ENCODE results near the gene ABLIM2.

ABLIM2 gene

DNA sequence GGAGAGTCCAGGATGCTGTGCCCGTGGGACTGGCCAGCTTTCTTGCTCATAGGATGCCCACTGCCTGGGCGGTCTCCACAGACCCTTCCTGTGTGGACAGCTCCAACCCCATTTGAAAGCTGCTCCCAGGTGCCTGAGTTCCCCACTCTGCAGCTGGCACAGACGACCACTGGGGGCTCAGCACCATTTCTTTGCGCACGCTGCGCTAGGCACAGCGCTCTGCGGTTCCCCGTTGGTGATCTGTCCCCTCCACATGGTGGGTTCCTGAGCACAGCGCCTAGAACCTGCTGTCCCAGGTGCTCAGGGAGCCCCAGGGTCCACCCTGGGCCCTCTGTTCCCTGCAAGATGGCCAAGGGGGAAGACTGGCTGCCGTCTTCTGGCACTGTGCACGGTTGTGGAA lies 173.5 kb downstream of the ABLIM2 start:
- H3K36me3 Mint-ChIP-seq (ENCODE audit: low read depth), result no peaks in the 10 kb centered on the region
- no peak for DNase-seq
- H3K4me3 Mint-ChIP-seq, result no peak overlapping the region
- H3K9me3 Mint-ChIP-seq, result peaks cover 14% of the 10 kb centered on the region
- H3K27ac Mint-ChIP-seq, result no peak overlapping the region
- TF ChIP-seq, protein P1, sequence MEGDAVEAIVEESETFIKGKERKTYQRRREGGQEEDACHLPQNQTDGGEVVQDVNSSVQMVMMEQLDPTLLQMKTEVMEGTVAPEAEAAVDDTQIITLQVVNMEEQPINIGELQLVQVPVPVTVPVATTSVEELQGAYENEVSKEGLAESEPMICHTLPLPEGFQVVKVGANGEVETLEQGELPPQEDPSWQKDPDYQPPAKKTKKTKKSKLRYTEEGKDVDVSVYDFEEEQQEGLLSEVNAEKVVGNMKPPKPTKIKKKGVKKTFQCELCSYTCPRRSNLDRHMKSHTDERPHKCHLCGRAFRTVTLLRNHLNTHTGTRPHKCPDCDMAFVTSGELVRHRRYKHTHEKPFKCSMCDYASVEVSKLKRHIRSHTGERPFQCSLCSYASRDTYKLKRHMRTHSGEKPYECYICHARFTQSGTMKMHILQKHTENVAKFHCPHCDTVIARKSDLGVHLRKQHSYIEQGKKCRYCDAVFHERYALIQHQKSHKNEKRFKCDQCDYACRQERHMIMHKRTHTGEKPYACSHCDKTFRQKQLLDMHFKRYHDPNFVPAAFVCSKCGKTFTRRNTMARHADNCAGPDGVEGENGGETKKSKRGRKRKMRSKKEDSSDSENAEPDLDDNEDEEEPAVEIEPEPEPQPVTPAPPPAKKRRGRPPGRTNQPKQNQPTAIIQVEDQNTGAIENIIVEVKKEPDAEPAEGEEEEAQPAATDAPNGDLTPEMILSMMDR (IDR thresholded peaks at IDR 0.05), result no peak
- peaks cover 16% of the 10 kb centered on the region for H3K27me3 Mint-ChIP-seq (ENCODE audit: low read depth, poor library complexity)
- H3K4me1 Mint-ChIP-seq, result peaks cover 53% of the 10 kb centered on the region

GRCh38 chr4:7984286-7984925 lies 174.2 kb downstream of the ABLIM2 start:
- DNase-seq, result no peak
- TF ChIP-seq, protein P1 (IDR thresholded peaks at IDR 0.05), result no peak
- Mint-ChIP-seq H3K27me3 (ENCODE audit: low read depth, poor library complexity) (peaks cover 16% of the 10 kb centered on the region), H3K4me3 (no peak overlapping the region), H3K9me3 (peaks cover 11% of the 10 kb centered on the region), H3K36me3 (ENCODE audit: low read depth) (no peaks in the 10 kb centered on the region), H3K4me1 (peaks cover 60% of the 10 kb centered on the region), H3K27ac (peak overlapping the region; percentile 20)

GRCh38 chr4:7983296-7983695 lies 175.3 kb downstream of the ABLIM2 start:
- peaks cover 8% of the 10 kb centered on the region for H3K9me3 Mint-ChIP-seq
- TF ChIP-seq, protein P1 (IDR thresholded peaks at IDR 0.05), result no peak
- DNase-seq, result no peak
- no peak overlapping the region for H3K4me3 Mint-ChIP-seq
- no peak overlapping the region for H3K27ac Mint-ChIP-seq
- no peaks in the 10 kb centered on the region for H3K36me3 Mint-ChIP-seq (ENCODE audit: low read depth)
- H3K27me3 Mint-ChIP-seq (ENCODE audit: low read depth, poor library complexity), result peaks cover 16% of the 10 kb centered on the region
- peaks cover 64% of the 10 kb centered on the region for H3K4me1 Mint-ChIP-seq

DNA sequence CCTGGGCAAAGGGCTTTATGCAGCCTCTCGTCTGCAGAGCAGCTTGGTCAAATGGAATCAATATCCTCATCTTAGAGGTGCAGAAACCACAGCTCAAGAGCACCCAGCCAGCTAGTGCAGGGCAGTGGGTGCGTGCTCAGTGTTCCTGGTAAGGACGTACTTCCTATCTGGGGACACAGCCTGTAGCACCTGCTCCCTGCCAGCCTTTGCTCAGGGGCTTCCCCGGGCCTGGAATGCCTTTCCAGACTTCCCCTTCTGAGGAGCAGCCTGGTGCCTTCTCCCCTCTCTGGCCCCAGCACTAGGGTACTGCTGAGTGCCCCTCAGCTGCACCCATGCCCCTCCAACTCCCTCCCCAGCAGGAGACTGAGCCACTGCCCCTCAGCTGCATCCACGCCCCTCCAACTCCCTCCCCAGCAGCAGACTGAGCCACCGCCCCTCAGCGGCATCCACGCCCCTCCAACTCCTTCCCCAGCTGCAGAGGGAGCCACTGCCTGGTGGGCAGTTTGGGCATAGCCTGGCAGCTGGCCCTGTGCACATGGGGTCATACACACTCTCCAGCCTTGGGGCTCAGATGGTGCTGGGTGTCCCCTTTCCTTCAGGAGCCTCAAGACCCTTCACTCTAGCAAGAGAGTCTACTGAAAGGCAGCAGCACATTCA lies 176.7 kb downstream of the ABLIM2 start:
- TF ChIP-seq, protein P1 (IDR thresholded peaks at IDR 0.05), result no peak
- H3K27me3 Mint-ChIP-seq (ENCODE audit: low read depth, poor library complexity), result peaks cover 10% of the 10 kb centered on the region
- no peaks in the 10 kb centered on the region for H3K36me3 Mint-ChIP-seq (ENCODE audit: low read depth)
- H3K27ac Mint-ChIP-seq, result no peak overlapping the region
- DNase-seq, result no peak
- H3K9me3 Mint-ChIP-seq, result peaks cover 7% of the 10 kb centered on the region
- no peak overlapping the region for H3K4me3 Mint-ChIP-seq
- peaks cover 55% of the 10 kb centered on the region for H3K4me1 Mint-ChIP-seq

DNA sequence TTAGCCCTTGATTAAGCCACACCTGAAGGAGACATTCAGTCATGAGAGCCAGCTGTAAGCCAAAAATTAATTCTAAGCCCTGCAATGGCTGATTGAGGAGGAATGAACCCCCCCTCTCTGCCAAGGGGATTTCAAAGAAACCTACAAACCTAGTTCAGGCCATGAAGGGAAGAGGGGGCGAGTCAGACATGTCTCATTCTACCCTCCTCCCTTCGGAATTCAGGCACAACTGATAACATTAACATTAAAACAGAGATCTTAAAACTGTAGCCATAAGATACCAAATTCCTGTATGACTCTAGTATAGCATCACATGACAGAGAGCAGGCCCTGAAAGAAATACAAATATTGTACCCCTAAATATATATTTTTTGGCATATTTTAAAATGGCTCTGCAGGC lies 178.6 kb downstream of the ABLIM2 start:
- Mint-ChIP-seq H3K27ac (no peak overlapping the region), H3K9me3 (peaks cover 8% of the 10 kb centered on the region), H3K4me1 (peaks cover 38% of the 10 kb centered on the region), H3K36me3 (ENCODE audit: low read depth) (no peaks in the 10 kb centered on the region), H3K4me3 (no peak overlapping the region), H3K27me3 (ENCODE audit: low read depth, poor library complexity) (peaks cover 18% of the 10 kb centered on the region)
- DNase-seq, result no peak
- TF ChIP-seq, protein P1 (IDR thresholded peaks at IDR 0.05), result no peak

- Mint-ChIP-seq H3K27ac (peak overlapping the region; percentile 52), H3K4me3 (no peak overlapping the region), H3K27me3 (ENCODE audit: low read depth, poor library complexity) (peaks cover 17% of the 10 kb centered on the region), H3K4me1 (peaks cover 34% of the 10 kb centered on the region), H3K9me3 (peaks cover 8% of the 10 kb centered on the region), H3K36me3 (ENCODE audit: low read depth) (no peaks in the 10 kb centered on the region)
- DNase-seq, result no peak
- TF ChIP-seq, protein P1 (IDR thresholded peaks at IDR 0.05), result no peak
Observed at GRCh38 chr4:7979652-7979968, 179.0 kb downstream of the ABLIM2 start.
